CD4-positive, alpha-beta T cell treated with Interleukin-4 for 1 hour (primary cell): Measurements from ENCODE around the gene SLC11A1.

Experiments
- DNase-seq, 2 donors: peaks; one replicate each; pipeline ENCODE4 v3.0.0-alpha.2; 2020 to 2022

Gene SLC11A1

DNA sequence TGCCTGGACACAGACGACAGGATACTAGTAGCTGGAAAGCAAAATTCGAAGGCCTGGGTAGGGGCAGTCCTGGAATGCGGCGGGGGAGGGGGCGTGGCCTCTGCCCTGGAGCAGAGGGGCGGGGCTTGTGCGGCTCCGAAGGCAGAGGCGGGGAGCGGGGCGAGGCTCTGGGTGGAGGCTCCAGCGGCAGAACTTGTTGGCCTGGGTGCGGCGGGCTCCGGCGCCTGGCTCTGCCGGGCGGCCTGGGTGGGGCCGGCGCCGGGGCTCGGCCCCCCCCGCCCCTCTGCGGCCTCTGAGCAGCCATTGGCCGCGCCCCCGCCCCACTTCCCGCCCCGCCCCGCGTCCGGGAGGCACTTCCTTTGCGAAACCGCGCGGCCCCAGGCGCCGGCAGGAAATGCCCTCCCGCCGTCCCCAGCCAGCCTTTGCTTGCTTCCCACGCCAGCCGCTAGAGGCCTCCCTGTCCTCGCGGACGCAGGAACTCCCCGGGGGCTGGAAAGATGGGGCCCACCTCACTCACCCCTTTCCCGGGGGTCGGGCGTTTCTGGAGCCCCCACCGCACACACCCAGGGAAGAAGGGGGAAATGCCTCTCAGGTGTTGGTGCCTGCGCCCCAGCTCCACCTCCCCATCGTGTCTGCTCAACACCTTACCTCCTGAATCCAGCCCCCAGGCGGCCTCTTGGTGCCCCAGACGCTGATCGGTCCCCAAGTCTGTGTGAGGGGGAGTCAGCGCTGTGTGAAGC is 24.3 kb downstream of the SLC11A1 start:
- DNase-seq: peak; percentile 93

DNA sequence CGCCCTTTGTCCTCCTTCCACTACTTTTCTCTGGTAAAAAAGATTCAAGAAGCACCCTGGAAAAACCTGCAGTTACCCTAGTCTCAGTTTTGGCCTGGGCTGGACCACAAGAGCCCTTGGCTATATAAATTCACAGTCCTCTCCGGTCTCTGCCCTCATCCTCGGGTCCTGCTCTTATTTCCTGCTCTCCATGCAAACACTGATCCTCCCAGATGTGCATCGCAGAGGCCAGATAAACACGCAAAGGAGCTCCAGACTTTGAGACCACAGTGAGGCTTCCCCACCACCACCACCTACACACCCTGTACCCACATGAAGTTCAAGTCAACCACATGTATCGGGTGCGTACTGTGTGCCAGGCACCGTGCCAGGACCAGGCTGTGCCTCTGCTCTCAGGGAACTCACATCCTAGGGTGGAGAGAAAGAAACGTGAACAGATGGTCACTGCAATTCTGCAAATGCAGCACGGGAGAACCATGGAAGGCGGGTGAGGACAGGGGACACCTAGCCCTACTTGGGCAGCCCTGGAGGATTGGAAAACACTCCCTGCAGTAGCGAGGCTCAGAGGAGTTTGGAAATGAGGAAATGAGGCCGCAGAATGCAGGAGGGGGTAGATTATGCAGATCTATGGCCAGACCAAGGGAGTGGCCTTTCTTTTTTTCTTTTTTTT is 25.0 kb downstream of the SLC11A1 start:
- DNase-seq: peak; percentile 68 to 75

GRCh38 chr2:218407717-218408116 is 25.6 kb downstream of the SLC11A1 start:
- no peak for DNase-seq

DNA sequence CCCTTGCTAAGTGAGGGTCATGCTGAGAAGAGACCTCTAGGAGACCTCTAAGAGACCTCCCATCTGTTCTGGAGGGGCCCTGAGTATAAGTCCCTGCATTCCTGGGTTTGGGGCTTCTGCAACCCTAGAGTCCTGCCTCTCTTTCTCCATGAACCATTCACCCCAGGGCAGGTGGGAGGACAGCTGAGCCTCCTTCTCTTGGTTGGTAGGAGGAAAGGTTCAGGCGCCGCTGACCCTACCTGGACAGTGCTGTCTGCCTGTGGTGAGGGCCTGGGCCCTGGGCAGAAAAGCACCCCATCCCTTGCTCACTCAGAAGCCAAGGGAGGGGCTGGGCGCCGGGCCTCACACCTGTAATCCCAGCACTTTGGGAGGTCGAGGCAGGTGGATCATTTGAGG is 36.2 kb downstream of the SLC11A1 start:
- DNase-seq: no peak

- no peak for DNase-seq
Measured at GRCh38 chr2:218418717-218419458, 36.8 kb downstream of the SLC11A1 start, which contains the start of gene VIL1. VIL1 (plus strand) TSS chr2:218419123; CDS start chr2:218423779, 4,656 bp downstream.

DNA sequence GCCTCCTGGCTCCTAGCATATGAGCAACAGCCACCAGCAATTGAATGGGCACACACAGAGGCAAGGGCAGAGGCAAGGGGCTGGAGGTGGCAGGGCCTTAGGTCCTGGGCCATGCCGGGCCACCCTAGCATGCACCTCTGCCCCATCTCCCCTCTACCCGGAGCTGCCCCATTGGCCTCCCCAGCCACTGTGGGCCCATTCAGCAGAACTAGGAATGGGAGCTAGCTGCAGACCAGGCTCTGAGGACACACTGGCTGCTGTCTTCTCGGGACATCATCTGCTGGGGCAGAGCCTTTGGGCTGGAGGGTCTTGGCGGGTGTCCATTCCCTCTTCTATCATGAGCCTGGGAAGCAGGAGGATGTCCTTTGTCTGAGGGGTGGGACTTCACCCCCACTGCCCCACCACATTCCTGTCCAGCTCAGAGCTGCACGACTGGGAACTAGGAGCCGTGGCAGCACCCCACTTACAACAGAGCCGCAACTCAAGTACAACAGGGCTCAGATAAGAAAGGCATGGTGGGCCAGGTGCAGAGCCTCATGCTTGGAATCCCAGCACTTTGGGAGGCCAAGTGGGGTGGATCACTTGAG is 37.6 kb downstream of the SLC11A1 start:
- no peak for DNase-seq

DNA sequence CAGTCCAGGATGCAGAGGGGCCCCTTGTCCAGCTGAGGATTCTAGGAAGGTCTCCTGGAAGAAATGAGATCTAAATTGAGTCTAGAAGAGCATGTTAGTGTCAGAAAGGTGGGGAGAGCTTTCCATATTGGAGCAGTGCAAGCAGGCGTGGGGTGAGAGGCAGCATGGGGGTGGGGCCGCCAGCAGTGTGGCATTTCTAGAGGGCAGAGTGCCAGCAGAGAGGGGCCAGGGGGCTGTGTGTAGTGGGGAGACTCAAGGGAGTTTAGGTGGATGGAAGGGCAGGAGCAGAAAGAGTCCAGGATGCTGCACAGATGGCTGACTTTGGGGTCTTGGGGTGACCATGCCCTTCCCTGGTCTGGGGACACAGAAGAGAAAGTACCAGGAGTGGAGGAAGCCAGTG is 39.0 kb downstream of the SLC11A1 start:
- no peak for DNase-seq

DNA sequence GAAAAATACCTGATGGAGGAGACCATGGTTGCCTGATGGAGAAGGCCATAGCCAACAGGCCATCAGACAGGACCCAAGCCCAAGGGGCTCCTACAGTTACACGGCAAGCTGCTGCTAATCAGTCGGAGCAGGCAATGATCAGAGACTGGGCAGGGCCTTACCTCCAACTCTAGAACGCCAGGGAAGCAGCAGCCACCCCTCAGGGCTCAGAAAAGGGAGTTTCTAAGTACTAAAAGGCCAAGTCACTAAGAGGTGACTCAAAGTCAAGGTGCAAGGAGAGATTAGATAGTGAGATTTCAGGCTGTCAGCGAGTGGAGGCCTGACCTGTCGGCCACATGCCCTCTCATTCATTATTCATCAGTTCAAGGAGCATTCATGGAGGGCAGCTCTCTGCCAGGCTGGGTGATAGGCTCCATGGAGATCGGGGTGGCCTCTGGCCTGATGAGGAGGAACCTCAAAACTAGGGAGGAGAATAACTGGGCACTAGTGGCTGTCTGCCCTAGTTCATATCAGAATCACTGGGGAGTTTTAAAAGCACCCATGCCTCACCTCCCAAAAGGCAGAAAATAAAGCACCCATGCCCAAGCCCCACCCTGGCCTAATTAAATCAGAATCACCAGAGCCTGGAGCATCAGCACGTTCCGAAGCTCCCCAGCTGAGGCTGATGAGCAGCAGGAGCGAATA is 40.5 kb downstream of the SLC11A1 start:
- DNase-seq: no peak

DNA sequence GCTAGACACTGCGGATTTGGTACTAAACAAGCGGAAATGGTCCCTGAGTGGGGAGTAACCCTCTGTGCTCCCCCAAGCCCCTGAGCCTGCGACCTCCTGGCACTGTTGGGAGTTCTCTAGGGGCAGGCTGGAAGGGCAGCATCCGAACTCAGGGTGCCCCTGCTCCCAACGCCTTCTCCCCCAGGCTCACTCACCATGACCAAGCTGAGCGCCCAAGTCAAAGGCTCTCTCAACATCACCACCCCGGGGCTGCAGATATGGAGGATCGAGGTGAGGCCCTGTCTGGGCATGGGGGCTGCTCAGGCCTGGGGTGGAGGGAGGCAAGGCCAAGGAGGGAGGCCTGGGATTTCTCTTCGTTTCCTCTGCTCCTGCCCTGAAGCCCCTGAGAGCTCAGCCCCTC is 41.5 kb downstream of the SLC11A1 start:
- DNase-seq: no peak

DNA sequence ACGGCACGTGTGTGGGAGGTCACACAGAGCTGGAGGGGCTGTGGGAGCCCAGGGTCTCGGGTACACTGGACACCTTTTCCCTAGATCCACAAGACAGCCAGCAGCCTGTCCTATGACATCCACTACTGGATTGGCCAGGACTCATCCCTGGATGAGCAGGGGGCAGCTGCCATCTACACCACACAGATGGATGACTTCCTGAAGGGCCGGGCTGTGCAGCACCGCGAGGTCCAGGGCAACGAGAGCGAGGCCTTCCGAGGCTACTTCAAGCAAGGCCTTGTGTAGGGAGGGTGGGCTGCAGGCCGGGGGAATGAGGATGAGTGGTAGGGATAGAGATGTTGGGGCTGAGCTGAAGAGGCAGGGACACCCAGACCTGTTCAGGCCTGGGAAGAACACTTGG is 43.5 kb downstream of the SLC11A1 start:
- no peak for DNase-seq

DNA sequence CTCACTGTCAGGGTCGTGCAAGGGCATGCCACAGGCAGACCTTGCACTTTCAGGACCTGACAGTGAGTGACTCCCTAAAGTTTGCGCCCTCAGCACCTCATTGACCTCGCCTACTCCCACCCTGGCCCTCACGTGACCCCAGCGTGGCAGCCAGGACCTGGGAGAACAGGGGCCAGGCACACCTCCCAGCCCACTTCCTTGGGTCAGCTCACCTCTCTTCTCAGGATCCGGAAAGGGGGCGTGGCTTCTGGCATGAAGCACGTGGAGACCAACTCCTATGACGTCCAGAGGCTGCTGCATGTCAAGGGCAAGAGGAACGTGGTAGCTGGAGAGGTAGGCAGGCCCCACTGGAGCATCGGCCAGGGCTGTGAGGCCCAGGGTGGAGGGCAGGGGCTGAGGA is 45.7 kb downstream of the SLC11A1 start:
- no peak for DNase-seq

DNA sequence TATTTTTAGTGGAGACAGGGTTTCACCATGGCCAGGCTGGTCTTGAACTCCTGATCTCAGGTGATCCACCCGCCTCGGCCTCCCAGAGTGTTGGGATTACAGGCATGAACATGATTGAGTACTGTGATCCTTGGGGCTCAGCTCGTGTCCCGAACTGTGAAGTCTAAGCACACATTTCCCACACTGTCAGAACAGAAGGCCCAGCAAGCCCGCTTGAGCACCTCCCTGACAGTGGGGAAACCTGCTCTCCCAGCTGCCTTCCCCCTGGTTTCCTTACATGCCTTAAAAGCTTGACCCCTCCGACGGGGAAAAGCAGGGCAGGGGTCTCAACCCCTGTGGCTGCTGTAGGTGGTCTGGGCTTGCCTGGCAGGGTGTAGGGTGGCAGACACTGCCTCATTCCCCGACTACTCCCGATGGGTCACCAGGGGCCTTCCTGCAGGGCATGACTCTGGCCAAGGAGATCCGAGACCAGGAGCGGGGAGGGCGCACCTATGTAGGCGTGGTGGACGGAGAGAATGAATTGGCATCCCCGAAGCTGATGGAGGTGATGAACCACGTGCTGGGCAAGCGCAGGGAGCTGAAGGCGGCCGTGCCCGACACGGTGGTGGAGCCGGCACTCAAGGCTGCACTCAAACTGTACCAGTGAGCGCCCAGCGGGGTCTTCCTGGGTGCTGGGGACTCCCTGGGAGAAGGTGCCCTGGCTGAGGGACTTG is 46.9 kb downstream of the SLC11A1 start:
- no peak for DNase-seq

- no peak for DNase-seq
Measured at GRCh38 chr2:218429911-218430692, 48.0 kb downstream of the SLC11A1 start.

DNA sequence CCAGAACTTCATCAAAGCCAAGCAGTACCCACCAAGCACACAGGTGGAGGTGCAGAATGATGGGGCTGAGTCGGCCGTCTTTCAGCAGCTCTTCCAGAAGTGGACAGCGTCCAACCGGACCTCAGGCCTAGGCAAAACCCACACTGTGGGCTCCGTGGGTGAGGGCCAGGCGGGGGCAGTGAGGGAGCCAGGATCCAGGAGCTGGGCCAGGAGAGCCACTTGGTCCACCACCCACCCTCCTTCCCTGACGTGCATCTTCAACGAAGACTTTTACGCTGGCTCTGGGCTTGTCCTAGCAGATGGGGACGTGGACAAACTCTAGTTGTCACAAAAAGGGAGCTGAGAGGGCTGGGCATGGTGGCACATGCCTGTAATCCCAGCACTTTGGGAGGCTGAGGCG is 48.6 kb downstream of the SLC11A1 start:
- DNase-seq: no peak

DNA sequence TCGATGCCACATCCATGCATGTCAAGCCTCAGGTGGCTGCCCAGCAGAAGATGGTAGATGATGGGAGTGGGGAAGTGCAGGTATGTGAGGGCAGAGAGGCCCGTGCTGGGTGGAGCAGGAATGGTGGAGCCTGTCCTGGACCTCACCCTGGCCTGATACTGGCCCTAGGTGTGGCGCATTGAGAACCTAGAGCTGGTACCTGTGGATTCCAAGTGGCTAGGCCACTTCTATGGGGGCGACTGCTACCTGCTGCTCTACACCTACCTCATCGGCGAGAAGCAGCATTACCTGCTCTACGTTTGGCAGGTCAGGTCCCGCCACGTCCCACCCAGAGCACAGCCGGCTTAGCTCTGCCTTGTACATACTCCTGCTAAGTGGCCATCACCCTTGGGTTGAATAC is 49.8 kb downstream of the SLC11A1 start:
- DNase-seq: no peak

GRCh38 chr2:218432676-218433365 is 50.7 kb downstream of the SLC11A1 start:
- no peak for DNase-seq

DNA sequence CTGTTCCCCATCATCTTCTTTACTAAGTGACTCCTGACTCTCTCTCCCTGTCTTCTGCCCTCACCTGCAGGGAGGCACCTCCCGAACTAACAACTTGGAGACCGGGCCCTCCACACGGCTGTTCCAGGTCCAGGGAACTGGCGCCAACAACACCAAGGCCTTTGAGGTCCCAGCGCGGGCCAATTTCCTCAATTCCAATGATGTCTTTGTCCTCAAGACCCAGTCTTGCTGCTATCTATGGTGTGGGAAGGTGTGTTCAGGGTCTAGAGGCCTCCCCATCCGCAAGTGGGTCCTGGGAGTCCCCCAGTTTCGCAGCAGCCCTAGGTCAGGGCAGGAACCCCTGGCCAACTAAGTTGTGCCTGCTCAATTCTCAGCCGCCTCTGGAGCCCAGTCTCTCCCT is 52.4 kb downstream of the SLC11A1 start:
- no peak for DNase-seq

GRCh38 chr2:218435003-218435982 is 53.2 kb downstream of the SLC11A1 start:
- DNase-seq: no peak

DNA sequence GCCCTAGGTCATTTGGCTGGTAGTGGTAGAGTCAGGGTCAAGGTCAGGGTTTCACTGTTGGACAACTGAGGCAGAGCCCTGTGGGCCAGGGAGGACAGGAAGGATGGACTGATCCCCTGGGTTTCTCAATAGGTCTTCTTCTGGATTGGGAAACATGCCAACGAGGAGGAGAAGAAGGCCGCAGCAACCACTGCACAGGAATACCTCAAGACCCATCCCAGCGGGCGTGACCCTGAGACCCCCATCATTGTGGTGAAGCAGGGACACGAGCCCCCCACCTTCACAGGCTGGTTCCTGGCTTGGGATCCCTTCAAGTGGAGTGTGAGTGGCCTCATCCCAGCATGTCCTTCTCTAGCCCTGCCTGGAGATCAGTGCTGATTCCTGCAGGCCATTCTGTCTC is 54.9 kb downstream of the SLC11A1 start:
- no peak for DNase-seq
